ENCODE results near the gene ACSM6.
A peak's percentile ranks its signal among the peaks of the same experiment; 100 is the strongest.

The ACSM6 gene

GRCh38 chr10:95246582-95247051 is 52.6 kb downstream of the ACSM6 start:
- DNase-seq, result peak; percentile 77 to 90 (median 86)

GRCh38 chr10:95247200-95247880 is 53.3 kb downstream of the ACSM6 start:
- DNase-seq, result no peak

- DNase-seq, result no peak
Observed at GRCh38 chr10:95247881-95248583, 54.0 kb downstream of the ACSM6 start.

GRCh38 chr10:95248989-95249388 is 55.0 kb downstream of the ACSM6 start:
- DNase-seq, result no peak

- DNase-seq, result no peak
Observed at GRCh38 chr10:95249467-95249866, 55.4 kb downstream of the ACSM6 start.

GRCh38 chr10:95250856-95251255 is 56.8 kb downstream of the ACSM6 start:
- DNase-seq, result no peak

- DNase-seq, result no peak
Observed at GRCh38 chr10:95253007-95253406, 59.0 kb downstream of the ACSM6 start.

- DNase-seq, result no peak
Observed at GRCh38 chr10:95253686-95254085, 59.6 kb downstream of the ACSM6 start.

GRCh38 chr10:95254629-95255028 is 60.6 kb downstream of the ACSM6 start:
- no peak for DNase-seq

- no peak for DNase-seq
Observed at GRCh38 chr10:95256268-95256667, 62.2 kb downstream of the ACSM6 start.

GRCh38 chr10:95257849-95258248 is 63.8 kb downstream of the ACSM6 start:
- DNase-seq, result no peak

- DNase-seq, result peak in 3 of 4 experiments; percentile 18 to 41 (median 24)
Observed at GRCh38 chr10:95260397-95260881, 66.4 kb downstream of the ACSM6 start.

- DNase-seq, result no peak
Observed at GRCh38 chr10:95260909-95261552, 67.0 kb downstream of the ACSM6 start.

- no peak for DNase-seq
Observed at GRCh38 chr10:95261926-95262325, 67.9 kb downstream of the ACSM6 start.

GRCh38 chr10:95262763-95263518 is 68.9 kb downstream of the ACSM6 start:
- DNase-seq, result no peak

- no peak for DNase-seq
Observed at GRCh38 chr10:95263864-95264226, 69.8 kb downstream of the ACSM6 start.

GRCh38 chr10:95264227-95265051 is 70.4 kb downstream of the ACSM6 start:
- DNase-seq, result no peak

- DNase-seq, result no peak
Observed at GRCh38 chr10:95265572-95265971, 71.5 kb downstream of the ACSM6 start.

- peak; percentile 38 to 87 (median 68) for DNase-seq
Observed at GRCh38 chr10:95266674-95267095, 72.6 kb downstream of the ACSM6 start.

GRCh38 chr10:95267251-95267650 is 73.2 kb downstream of the ACSM6 start:
- DNase-seq, result no peak

- no peak for DNase-seq
Observed at GRCh38 chr10:95268438-95268837, 74.4 kb downstream of the ACSM6 start.
